HepG2 (cell line): ENCODE data around the gene ZNF181. TPM values are rescaled to one million over a fixed set of nuclear protein-coding genes. Genes with fewer than 3 reads are reported as not detected.

Experiments
- ATAC-seq: fragments of 200-7000 bp; cut with Tn5 transposase; 3 replicates; pipeline ENCODE4 v1.9.1; 2020; ENCODE audit warnings: mild to moderate bottlenecking, moderate library complexity
- BruUV-seq: library from RNA; stranded (reverse); fragments of 400-500 nt; replicated peaks from 2 replicates; lab custom pipeline; 2021; lab: Mats Ljungman, UMichigan
- CTCF ChIA-PET: fragments of 300-600 bp; formaldehyde crosslinking; extraction: SDS; loops from one replicate; lab custom pipeline; 2021; ENCODE audit warnings: low total read pairs, inconsistent platforms, low intra/inter-chr PET ratio; lab: Yijun Ruan, JAX
- POLR2A ChIA-PET: fragments of 350-600 bp; sonication (Branson Sonifier 250); formaldehyde crosslinking; loops from one replicate; lab custom pipeline; 2020; ENCODE audit warnings: antibody characterized with exemption, inconsistent platforms; lab: Yijun Ruan, JAX
- DNase-seq: peaks from one replicate; pipeline ENCODE4 v3.0.0-alpha.2; 2015; ENCODE audit warnings: low spot score
- FAIRE-seq: peaks from 3 replicates; lab custom pipeline; 2011; peaks lifted over from hg19 to GRCh38; lab: Jason Lieb, UNC
- H2AFZ ChIP-seq: one replicate; pipeline ENCODE4 v1.6.1; 2011; ENCODE audit warnings: low read length, inconsistent platforms
- H3K27ac ChIP-seq: fragments of 300-600 bp; 3 replicates; pipeline ENCODE4 v1.8.0; 2011; ENCODE audit warnings: mixed run types, mild to moderate bottlenecking, mixed read lengths, low read length, inconsistent platforms; ENCODE audit not compliant: insufficient read depth; ENCODE audit errors: extremely low read length
- H3K27me3 ChIP-seq, 2 experiments: fragments of 200-600 bp in 1 of 2; 2 replicates in 1 of 2; 3 replicates in 1 of 2; pipeline versions ENCODE4 v1.6.0 to v1.8.0; 2011; ENCODE audit warnings: low read length in 2 of 2, mild to moderate bottlenecking in 2 of 2, moderate library complexity in 2 of 2, inconsistent platforms in 1 of 2; ENCODE audit not compliant: insufficient read depth in 2 of 2, control insufficient read depth in 1 of 2
- H3K36me3 ChIP-seq, 2 experiments: fragments of 200-600 bp in 1 of 2; replicated peaks in 1 of 2; 2 replicates in 1 of 2; 3 replicates in 1 of 2; pipeline versions ENCODE4 v1.5.1 to v1.8.0; 2011; ENCODE audit warnings: low read length in 2 of 2, inconsistent platforms in 1 of 2; ENCODE audit not compliant: insufficient read depth in 2 of 2, control insufficient read depth in 1 of 2
- H3K4me1 ChIP-seq: 2 replicates; pipeline ENCODE4 v1.5.1; 2012; ENCODE audit warnings: low read length, inconsistent platforms; ENCODE audit not compliant: insufficient read depth
- H3K4me2 ChIP-seq: 2 replicates; pipeline ENCODE4 v1.6.0; 2011; ENCODE audit warnings: low read depth, low read length, inconsistent platforms
- H3K4me3 ChIP-seq, 3 experiments: fragments of 200-600 bp in 1 of 3; sonication (generic), shearing (Covaris generic) in 1 of 3; replicated peaks in 1 of 3; 2 replicates each; pipeline ENCODE4 v1.5.1; 2011 to 2016; ENCODE audit warnings: low read length in 3 of 3, inconsistent platforms in 2 of 3, low read depth in 2 of 3, mild to moderate bottlenecking in 2 of 3, control low read depth in 1 of 3, mixed read lengths in 1 of 3; ENCODE audit not compliant: insufficient read depth in 1 of 3
- H3K79me2 ChIP-seq: one replicate; pipeline ENCODE4 v1.6.1; 2011; ENCODE audit warnings: low read length, inconsistent platforms; ENCODE audit not compliant: insufficient read depth
- H3K9ac ChIP-seq: 2 replicates; pipeline ENCODE4 v1.6.0; 2011; ENCODE audit warnings: mild to moderate bottlenecking, low read depth, low read length, inconsistent platforms; ENCODE audit not compliant: insufficient read depth
- H3K9me3 ChIP-seq: 2 replicates; pipeline ENCODE4 v1.5.1; 2012; ENCODE audit warnings: mild to moderate bottlenecking, low read length
- H4K20me1 ChIP-seq: 2 replicates; pipeline ENCODE4 v1.6.0; 2011; ENCODE audit warnings: inconsistent platforms, mild to moderate bottlenecking, low read length, moderate library complexity; ENCODE audit not compliant: insufficient read depth
- BRD4 ChIP-seq: sonication (generic); formaldehyde crosslinking; IDR thresholded peaks from 2 replicates; pipeline ENCODE4 v1.4.0; 2020; ENCODE audit warnings: missing genetic modification reagents
- CHD2 ChIP-seq: IDR thresholded peaks from 2 replicates; pipeline ENCODE4 v1.6.1; 2011; ENCODE audit warnings: low read depth, low read length, improper control_type of control experiment
- CREM ChIP-seq, 2 experiments: sonication (generic) in 1 of 2; formaldehyde crosslinking in 1 of 2; IDR thresholded peaks; 2 replicates each; pipeline versions ENCODE4 v1.4.0 to v1.6.1; 2016 to 2020; ENCODE audit warnings: antibody characterized with exemption in 1 of 2, mild to moderate bottlenecking in 1 of 2, missing genetic modification reagents in 1 of 2
- MAZ ChIP-seq, 2 experiments: sonication (generic) in 1 of 2; formaldehyde crosslinking in 1 of 2; IDR thresholded peaks; 2 replicates each; pipeline versions ENCODE4 v1.5.0 to v1.6.1; 2012 to 2020; ENCODE audit warnings: low read depth in 2 of 2, mild to moderate bottlenecking in 2 of 2, borderline replicate concordance in 1 of 2, improper control_type of control experiment in 1 of 2, low read length in 1 of 2, missing genetic modification reagents in 1 of 2, moderate library complexity in 1 of 2
- RXRB ChIP-seq: IDR thresholded peaks from 2 replicates; pipeline ENCODE4 v1.6.1; 2016; ENCODE audit warnings: borderline replicate concordance, missing genetic modification reagents, missing compliant biosample characterization
- SOX13 ChIP-seq, 3 experiments: fragments of 450-650 bp in 1 of 3; sonication (generic) in 1 of 3; formaldehyde crosslinking in 1 of 3; IDR thresholded peaks in 2 of 3; conservative IDR thresholded peaks in 1 of 3; 2 replicates each; pipeline versions ENCODE4 v1.5.0 to v1.6.1; 2016 to 2020; ENCODE audit warnings: antibody characterized with exemption in 1 of 3, mild to moderate bottlenecking in 1 of 3, missing compliant biosample characterization in 1 of 3, missing genetic modification reagents in 1 of 3, moderate library complexity in 1 of 3
- ZNF142 ChIP-seq: sonication (generic); formaldehyde crosslinking; IDR thresholded peaks from 2 replicates; pipeline ENCODE4 v1.4.0; 2020; ENCODE audit warnings: missing genetic modification reagents
- ZNF382 ChIP-seq: sonication (generic); formaldehyde crosslinking; IDR thresholded peaks from 2 replicates; pipeline ENCODE4 v1.5.0; 2020; ENCODE audit warnings: missing genetic modification reagents, mild to moderate bottlenecking, borderline replicate concordance
- ZNF577 ChIP-seq: sonication (generic); formaldehyde crosslinking; IDR thresholded peaks from 2 replicates; pipeline ENCODE4 v1.4.0; 2020; ENCODE audit warnings: mild to moderate bottlenecking, low read depth, missing genetic modification reagents, borderline replicate concordance
- WGBS: methylation state at CpG from one replicate; pipeline ENCODE4 v1.1.6; 2017; ENCODE audit warnings: low lambda C conversion rate; 5-methylcytosine and 5-hydroxymethylcytosine counted together
- in situ Hi-C: cut with HindIII; loops from 2 replicates; pipeline ENCODE4 v1.10.0; 2017; ENCODE audit warnings: low pct_unique_long_range_greater_than_20kb; ENCODE audit not compliant: extremely low pct_ligation_motif_present
- intact Hi-C: fragments of 100-400 bp; cut with micrococcal nuclease; formaldehyde crosslinking; loops from one replicate; pipeline ENCODE4 v1.10.0; 2022; ENCODE audit not compliant: unreplicated experiment
- polyA plus RNA-seq, 8 experiments: library from polyadenylated mRNA; depleted of rRNA in 3 of 8; stranded (reverse) in 7 of 8; unstranded in 1 of 8; fragments of >200 nt; fragmentation: Illumina TruSeq in 4 of 8; extraction: Trizol in 4 of 8; gene quantifications; 2 replicates each; pipeline versions ENCODE4 v1.2.1 to v1.2.3, GENCODE V29; 2011 to 2016; ENCODE audit warnings: low read depth in 4 of 8, missing spikeins in 1 of 8, mixed read lengths in 1 of 8; ENCODE audit not compliant: insufficient read depth in 1 of 8
- total RNA-seq, 5 experiments: library from RNA; depleted of rRNA; stranded (reverse); fragments of >200 nt; fragmentation: Illumina TruSeq; extraction: Trizol; gene quantifications; 2 replicates each; pipeline ENCODE4 v1.2.3, GENCODE V29; 2016; ENCODE audit warnings: low read depth in 1 of 5
- TF ChIP-seq, protein P1 (sequence below): sonication (generic); formaldehyde crosslinking; IDR thresholded peaks from 2 replicates; pipeline ENCODE4 v1.8.1; 2023; ENCODE audit warnings: mild to moderate bottlenecking, missing genetic modification reagents, borderline replicate concordance
- TF ChIP-seq, protein P2 (sequence below): sonication (generic); formaldehyde crosslinking; IDR thresholded peaks from 2 replicates; pipeline ENCODE4 v1.4.0; 2020; ENCODE audit warnings: mild to moderate bottlenecking, missing genetic modification reagents

The ZNF181 gene
- total and polyA plus RNA-seq, 2 of the 13 experiments (the other 11 are each of a cell fraction or from before 2014, with no cell fraction given), result 10.6 to 15.5 TPM

GRCh38 chr19:34744896-34745690, 11.1 kb downstream of the ZNF181 start:
- ATAC-seq, result peak; percentile 38; the same call in 2 of the 3 replicates
- H3K4me3 ChIP-seq, result no peak overlapping the region
- H3K79me2 ChIP-seq, result no peaks in the 10 kb centered on the region
- CTCF ChIA-PET, result no interaction called here
- in situ Hi-C loops, result no loop called here
- H3K4me2 ChIP-seq, result peak overlapping the region; percentile 49
- H3K4me1 ChIP-seq, result peaks cover 22% of the 10 kb centered on the region
- H3K9ac ChIP-seq, result no peak overlapping the region
- peak overlapping the region; percentile 55 for H3K27ac ChIP-seq
- FAIRE-seq, result peak; percentile 8
- POLR2A ChIA-PET, result interaction anchor here (0.6 to 2.4 kb wide), 3 partner anchors 10 to 251 kb away, joined by 4 to 10 read pairs (median 6); partner anchors contain the start of gene ZNF181
- no peaks in the 10 kb centered on the region for H4K20me1 ChIP-seq
- H3K9me3 ChIP-seq, result peaks cover 11% of the 10 kb centered on the region; the same call in 1 of the 2 replicates
- intact Hi-C loops, result no loop called here
- H2AFZ ChIP-seq, result no peak overlapping the region
- 0 out of 5 replicates have a peak, but pooled peaks cover 0 to 2% of the 10 kb centered on the region in 2 experiments for H3K36me3 ChIP-seq
- no TSS peak for BruUV-seq
- 69% methylated on average over 3 of the region's 3 CpGs for WGBS
- DNase-seq, result peak; percentile 64
- no peaks in the 10 kb centered on the region for H3K27me3 ChIP-seq
- TF ChIP-seq ZNF577 (CRISPR knock-in tag) (no peak), CHD2 (no peak), BRD4 (CRISPR knock-in tag) (no peak), MAZ (IDR thresholded peaks at IDR 0.05; ENCODE audit: borderline replicate concordance, low read depth, low read length) (no peak), MAZ (CRISPR knock-in tag; IDR thresholded peaks at IDR 0.05; ENCODE audit: low read depth) (no peak), RXRB (CRISPR knock-in tag) (no peak), SOX13 (IDR thresholded peaks at IDR 0.05) (no peak), SOX13 (CRISPR knock-in tag; conservative IDR thresholded peaks at IDR 0.05 in 1 of 2, IDR thresholded peaks at IDR 0.05 in 1 of 2) (peak in 1 of 2 experiments; percentile 72; a peak in 2 of 4 replicates), ZNF382 (CRISPR knock-in tag) (no peak), CREM (IDR thresholded peaks at IDR 0.05) (0 out of 2 replicates have a peak, but pooled peaks have one; percentile 13), CREM (CRISPR knock-in tag; IDR thresholded peaks at IDR 0.05) (no peak), ZNF142 (CRISPR knock-in tag) (no peak)
- TF ChIP-seq, protein P1, sequence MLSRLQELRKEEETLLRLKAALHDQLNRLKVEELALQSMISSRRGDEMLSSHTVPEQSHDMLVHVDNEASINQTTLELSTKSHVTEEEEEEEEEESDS (CRISPR knock-in tag), result no peak
- TF ChIP-seq, protein P2, sequence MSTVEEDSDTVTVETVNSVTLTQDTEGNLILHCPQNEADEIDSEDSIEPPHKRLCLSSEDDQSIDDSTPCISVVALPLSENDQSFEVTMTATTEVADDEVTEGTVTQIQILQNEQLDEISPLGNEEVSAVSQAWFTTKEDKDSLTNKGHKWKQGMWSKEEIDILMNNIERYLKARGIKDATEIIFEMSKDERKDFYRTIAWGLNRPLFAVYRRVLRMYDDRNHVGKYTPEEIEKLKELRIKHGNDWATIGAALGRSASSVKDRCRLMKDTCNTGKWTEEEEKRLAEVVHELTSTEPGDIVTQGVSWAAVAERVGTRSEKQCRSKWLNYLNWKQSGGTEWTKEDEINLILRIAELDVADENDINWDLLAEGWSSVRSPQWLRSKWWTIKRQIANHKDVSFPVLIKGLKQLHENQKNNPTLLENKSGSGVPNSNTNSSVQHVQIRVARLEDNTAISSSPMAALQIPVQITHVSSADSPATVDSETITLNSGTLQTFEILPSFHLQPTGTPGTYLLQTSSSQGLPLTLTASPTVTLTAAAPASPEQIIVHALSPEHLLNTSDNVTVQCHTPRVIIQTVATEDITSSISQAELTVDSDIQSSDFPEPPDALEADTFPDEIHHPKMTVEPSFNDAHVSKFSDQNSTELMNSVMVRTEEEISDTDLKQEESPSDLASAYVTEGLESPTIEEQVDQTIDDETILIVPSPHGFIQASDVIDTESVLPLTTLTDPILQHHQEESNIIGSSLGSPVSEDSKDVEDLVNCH (CRISPR knock-in tag), result no peak
